Liver (tissue), 9 donors: ENCODE data around the gene ST8SIA1. TPM values are rescaled to one million over a fixed set of nuclear protein-coding genes. Genes with fewer than 3 reads are reported as not detected.

Source experiments
- DNase-seq: peaks from one replicate; pipeline ENCODE4 v3.0.0-alpha.2; 2017; ENCODE audit warnings: low spot score
- H3K27ac ChIP-seq, 2 donors: one replicate each; pipeline ENCODE4 v1.7.0; 2013; ENCODE audit warnings: inconsistent platforms in 2 of 2, low read length in 2 of 2, control low read depth in 1 of 2, low read depth in 1 of 2, mild to moderate bottlenecking in 1 of 2
- H3K27me3 ChIP-seq, 4 donors: one replicate each; pipeline versions ENCODE4 v1.6.1 to v1.7.0; 2013; ENCODE audit warnings: low read length in 3 of 4, inconsistent platforms in 1 of 4, mild to moderate bottlenecking in 1 of 4, moderate library complexity in 1 of 4; ENCODE audit not compliant: control insufficient read depth in 4 of 4, insufficient read depth in 4 of 4
- H3K36me3 ChIP-seq, 4 donors: one replicate each; pipeline versions ENCODE4 v1.6.1 to v1.7.0; 2013; ENCODE audit warnings: low read length in 3 of 4, mild to moderate bottlenecking in 3 of 4, low read depth in 1 of 4, moderate library complexity in 1 of 4; ENCODE audit not compliant: control insufficient read depth in 4 of 4, insufficient read depth in 3 of 4
- H3K4me1 ChIP-seq, 4 donors: one replicate each; pipeline versions ENCODE4 v1.6.1 to v1.7.0; 2013; ENCODE audit warnings: low read length in 3 of 4, mild to moderate bottlenecking in 3 of 4, moderate library complexity in 1 of 4; ENCODE audit not compliant: control insufficient read depth in 4 of 4, insufficient read depth in 4 of 4
- H3K4me3 ChIP-seq, 3 donors: one replicate each; pipeline versions ENCODE4 v1.6.1 to v1.7.0; 2013; ENCODE audit warnings: low read length in 3 of 3, control low read depth in 1 of 3, low read depth in 1 of 3, mild to moderate bottlenecking in 1 of 3
- H3K9ac ChIP-seq, 2 donors: one replicate each; pipeline ENCODE4 v1.7.0; 2013; ENCODE audit warnings: low read length in 2 of 2, mild to moderate bottlenecking in 2 of 2, moderate library complexity in 2 of 2, control low read depth in 1 of 2, low read depth in 1 of 2
- H3K9me3 ChIP-seq, 4 donors: one replicate each; pipeline versions ENCODE4 v1.6.1 to v1.7.0; 2013; ENCODE audit warnings: low read length in 3 of 4; ENCODE audit not compliant: control insufficient read depth in 4 of 4
- CTCF ChIP-seq: fragments of 150-350 bp; IDR thresholded peaks from 2 replicates; pipeline ENCODE4 v1.5.1; 2017; ENCODE audit warnings: improper control_type of control experiment, low read depth, low read length; ENCODE audit not compliant: missing input control
- EGR1 ChIP-seq, 2 donors: IDR thresholded peaks; 2 replicates each; pipeline ENCODE4 v1.6.1; 2016 to 2018; ENCODE audit warnings: antibody characterized with exemption in 2 of 2, low read depth in 2 of 2
- FOXA2 ChIP-seq: IDR thresholded peaks from 2 replicates; pipeline ENCODE4 v1.6.1; 2016; ENCODE audit warnings: antibody characterized with exemption
- GABPA ChIP-seq, 2 donors: IDR thresholded peaks in 1 of 2; conservative IDR thresholded peaks in 1 of 2; 2 replicates each; pipeline ENCODE4 v1.6.1; 2016; ENCODE audit warnings: antibody characterized with exemption in 2 of 2, mild to moderate bottlenecking in 1 of 2, moderate library complexity in 1 of 2
- HNF4G ChIP-seq: IDR thresholded peaks from 2 replicates; pipeline ENCODE4 v1.6.1; 2016; ENCODE audit warnings: antibody characterized with exemption
- JUND ChIP-seq, 2 donors: IDR thresholded peaks; 2 replicates each; pipeline ENCODE4 v1.6.1; 2016; ENCODE audit warnings: antibody characterized with exemption in 2 of 2
- NR2F2 ChIP-seq: IDR thresholded peaks from 2 replicates; pipeline ENCODE4 v1.6.1; 2016; ENCODE audit warnings: antibody characterized with exemption
- RAD21 ChIP-seq, 2 donors: IDR thresholded peaks; 2 replicates each; pipeline ENCODE4 v1.6.1; 2016; ENCODE audit warnings: antibody characterized with exemption in 2 of 2, mild to moderate bottlenecking in 2 of 2
- RXRA ChIP-seq, 2 donors: IDR thresholded peaks; 2 replicates each; pipeline ENCODE4 v1.6.1; 2017 to 2018; ENCODE audit warnings: antibody characterized with exemption in 2 of 2, mild to moderate bottlenecking in 1 of 2
- WGBS: extraction: QIAGEN DNeasy Blood & Tissue Kit; methylation state at CpG from one replicate; pipeline ENCODE4 v1.1.7; 2013; 5-methylcytosine and 5-hydroxymethylcytosine counted together
- polyA plus RNA-seq, 2 donors: library from polyadenylated mRNA; stranded (reverse) in 1 of 2; unstranded in 1 of 2; fragments of 200-250 nt in 1 of 2; fragments of >200 nt in 1 of 2; fragmentation: Nextera tagmentation in 1 of 2; extraction: Ambion mirVana in 1 of 2; gene quantifications; one replicate each; pipeline versions ENCODE4 v1.2.1 to v1.2.3, GENCODE V29; 2013 to 2015
- total RNA-seq, 2 donors: library from RNA; depleted of rRNA; stranded (reverse); fragments of >200 nt; gene quantifications; one replicate each; pipeline ENCODE4 v1.2.3, GENCODE V29; 2014
- TF ChIP-seq, protein P1 (sequence below): IDR thresholded peaks from 2 replicates; pipeline ENCODE4 v1.6.1; 2016; ENCODE audit warnings: antibody characterized with exemption, mild to moderate bottlenecking
- donor health status: healthy.
- donor health status: healthy.
- donor health status: healthy.
- donor health status: healthy.
- donor health status: healthy.

The ST8SIA1 gene
- total and polyA plus RNA-seq, 4 donors = 0.02 to 1.0 (median 0.17) TPM; not detected in 1

DNA sequence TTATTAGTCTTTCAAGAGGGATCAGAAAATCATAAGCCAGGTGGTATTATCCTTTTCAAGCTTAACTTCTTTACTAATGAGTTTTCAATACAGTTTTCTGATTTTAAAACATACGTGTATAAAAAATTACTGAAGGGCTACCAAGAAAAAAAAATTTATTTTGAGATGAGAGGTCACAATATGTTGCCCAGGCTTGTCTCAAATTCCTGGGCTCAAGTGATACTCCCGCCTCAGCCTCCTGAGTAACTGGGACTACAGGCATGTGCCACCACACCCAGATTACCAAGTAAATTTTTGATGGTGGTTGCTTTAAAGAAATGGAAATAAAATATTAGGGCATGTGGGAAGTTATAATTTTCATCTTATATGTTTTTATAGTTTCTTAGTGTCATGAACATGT is 26.7 kb downstream of the ST8SIA1 start:
- no peak overlapping the region for H3K9ac ChIP-seq
- no peaks in the 10 kb centered on the region for H3K4me1 ChIP-seq
- no peak overlapping the region for H3K4me3 ChIP-seq
- WGBS = 74% methylated on average over 2 of the region's 2 CpGs
- no peaks in the 10 kb centered on the region for H3K9me3 ChIP-seq
- DNase-seq = no peak
- TF ChIP-seq, protein P1, sequence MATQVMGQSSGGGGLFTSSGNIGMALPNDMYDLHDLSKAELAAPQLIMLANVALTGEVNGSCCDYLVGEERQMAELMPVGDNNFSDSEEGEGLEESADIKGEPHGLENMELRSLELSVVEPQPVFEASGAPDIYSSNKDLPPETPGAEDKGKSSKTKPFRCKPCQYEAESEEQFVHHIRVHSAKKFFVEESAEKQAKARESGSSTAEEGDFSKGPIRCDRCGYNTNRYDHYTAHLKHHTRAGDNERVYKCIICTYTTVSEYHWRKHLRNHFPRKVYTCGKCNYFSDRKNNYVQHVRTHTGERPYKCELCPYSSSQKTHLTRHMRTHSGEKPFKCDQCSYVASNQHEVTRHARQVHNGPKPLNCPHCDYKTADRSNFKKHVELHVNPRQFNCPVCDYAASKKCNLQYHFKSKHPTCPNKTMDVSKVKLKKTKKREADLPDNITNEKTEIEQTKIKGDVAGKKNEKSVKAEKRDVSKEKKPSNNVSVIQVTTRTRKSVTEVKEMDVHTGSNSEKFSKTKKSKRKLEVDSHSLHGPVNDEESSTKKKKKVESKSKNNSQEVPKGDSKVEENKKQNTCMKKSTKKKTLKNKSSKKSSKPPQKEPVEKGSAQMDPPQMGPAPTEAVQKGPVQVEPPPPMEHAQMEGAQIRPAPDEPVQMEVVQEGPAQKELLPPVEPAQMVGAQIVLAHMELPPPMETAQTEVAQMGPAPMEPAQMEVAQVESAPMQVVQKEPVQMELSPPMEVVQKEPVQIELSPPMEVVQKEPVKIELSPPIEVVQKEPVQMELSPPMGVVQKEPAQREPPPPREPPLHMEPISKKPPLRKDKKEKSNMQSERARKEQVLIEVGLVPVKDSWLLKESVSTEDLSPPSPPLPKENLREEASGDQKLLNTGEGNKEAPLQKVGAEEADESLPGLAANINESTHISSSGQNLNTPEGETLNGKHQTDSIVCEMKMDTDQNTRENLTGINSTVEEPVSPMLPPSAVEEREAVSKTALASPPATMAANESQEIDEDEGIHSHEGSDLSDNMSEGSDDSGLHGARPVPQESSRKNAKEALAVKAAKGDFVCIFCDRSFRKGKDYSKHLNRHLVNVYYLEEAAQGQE = no peak
- TF ChIP-seq RXRA (IDR thresholded peaks at IDR 0.05) (no peak), HNF4G (no peak), FOXA2 (no peak), JUND (IDR thresholded peaks at IDR 0.05) (no peak), GABPA (IDR thresholded peaks at IDR 0.05 in 1 of 2, conservative IDR thresholded peaks at IDR 0.05 in 1 of 2) (no peak)
- H3K27me3 ChIP-seq = no peaks in the 10 kb centered on the region
- H3K36me3 ChIP-seq = no peaks in the 10 kb centered on the region
- no peak overlapping the region for H3K27ac ChIP-seq

- Histone ChIP-seq H3K4me3 (no peak overlapping the region), H3K36me3 (no peaks in the 10 kb centered on the region), H3K27me3 (no peaks in the 10 kb centered on the region), H3K9me3 (no peaks in the 10 kb centered on the region), H3K9ac (no peak overlapping the region), H3K27ac (no peak overlapping the region), H3K4me1 (no peaks in the 10 kb centered on the region)
- DNase-seq = no peak
- TF ChIP-seq NR2F2 = no peak
Measured at GRCh38 chr12:22306311-22306710, 28.2 kb downstream of the ST8SIA1 start.

DNA sequence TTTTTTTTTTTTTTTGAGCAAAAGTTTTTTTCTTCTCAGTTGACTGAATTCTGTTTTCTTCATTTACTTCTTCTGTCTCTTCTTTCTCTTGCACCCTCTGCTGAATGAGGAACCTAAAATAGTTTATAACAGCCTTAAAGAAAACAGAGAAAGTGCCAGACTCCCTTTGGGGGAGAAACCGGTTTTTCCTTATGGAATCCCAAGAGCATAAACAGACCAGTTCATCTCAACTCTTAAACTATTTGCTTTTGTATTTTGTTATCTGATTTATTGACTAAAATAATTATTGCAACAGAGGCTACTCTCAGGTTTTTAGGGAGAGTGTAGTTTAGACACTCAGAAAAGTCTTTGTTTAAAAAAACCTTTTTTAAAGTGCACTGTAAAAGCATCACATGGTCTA is 30.2 kb downstream of the ST8SIA1 start:
- no peaks in the 10 kb centered on the region for H3K36me3 ChIP-seq
- H3K9me3 ChIP-seq = no peaks in the 10 kb centered on the region
- H3K9ac ChIP-seq = no peak overlapping the region
- no peak overlapping the region for H3K27ac ChIP-seq
- no peaks in the 10 kb centered on the region for H3K4me1 ChIP-seq
- H3K27me3 ChIP-seq = no peaks in the 10 kb centered on the region
- 51% methylated on average over 1 of the region's 1 CpG for WGBS
- DNase-seq = no peak
- H3K4me3 ChIP-seq = no peak overlapping the region
- TF ChIP-seq RAD21 (IDR thresholded peaks at IDR 0.05) (no peak), EGR1 (IDR thresholded peaks at IDR 0.05; ENCODE audit: low read depth in 2 of 2) (no peak), CTCF (no peak), NR2F2 (no peak), FOXA2 (no peak)
